Suppressor macrophage treated with lipopolysaccharide for 4 hours (primary cell): Measurements from ENCODE around the gene LRRC41.
"Not testable (repeated sequence)": the region's sequence is repeated elsewhere in the genome, so short reads cannot be mapped to it uniquely, and the experiment has no call there.

Experiments used
- DNase-seq: peaks from one replicate; pipeline ENCODE4 v3.0.0-alpha.2; 2020

LRRC41 gene

DNA sequence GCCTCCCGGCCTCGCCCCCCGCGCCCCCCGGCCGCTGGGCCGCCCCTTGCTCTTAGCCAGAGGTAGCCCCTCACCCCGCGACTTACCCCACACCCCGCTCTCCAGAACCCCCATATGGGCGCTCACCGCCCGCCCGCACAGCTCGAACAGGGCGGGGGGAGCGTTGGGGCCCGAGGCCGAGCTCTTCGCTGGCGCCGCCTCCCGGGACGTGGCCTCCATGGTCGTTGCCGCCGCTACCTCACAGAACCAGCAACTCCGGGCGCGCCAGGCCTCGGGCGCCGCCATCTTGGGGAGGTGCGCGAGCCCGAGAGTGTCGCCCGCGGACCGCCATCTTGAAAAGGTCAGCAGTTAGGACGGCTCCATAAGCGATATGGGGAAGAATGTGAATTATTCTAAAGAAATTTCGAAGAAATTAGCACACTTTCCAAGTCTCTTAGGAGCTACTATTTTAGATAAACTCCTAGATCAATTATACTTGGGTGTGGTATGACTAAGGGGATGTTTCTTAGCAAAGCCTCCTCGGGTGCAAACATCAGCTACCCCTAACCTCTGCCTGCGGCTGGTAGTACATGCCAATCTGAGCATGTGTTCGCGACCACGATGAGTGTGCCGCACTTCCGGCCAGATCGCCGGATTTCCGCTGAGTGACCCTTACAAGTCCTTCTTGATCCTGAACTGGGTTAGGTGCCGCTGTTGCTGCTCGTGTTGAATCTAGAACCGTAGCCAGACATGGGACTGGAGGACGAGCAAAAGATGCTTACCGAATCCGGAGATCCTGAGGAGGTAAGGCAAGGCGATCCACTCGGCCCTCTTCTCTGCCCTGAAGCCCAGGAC, at the start of gene LRRC41, which contains the start of gene UQCRH:
Gene LRRC41, minus strand, starts transcription at position 579 of the 834 bp plus-strand sequence. Its CDS starts 294 bp downstream, at position 285.
Gene UQCRH, plus strand, starts transcription at position 661 of the 834 bp plus-strand sequence. Its CDS starts 69 bp downstream, at position 730.
- DNase-seq: peak; percentile 97

- no peak for DNase-seq
Measured at GRCh38 chr1:46352363-46352762, 48.9 kb upstream of the LRRC41 start.

DNA sequence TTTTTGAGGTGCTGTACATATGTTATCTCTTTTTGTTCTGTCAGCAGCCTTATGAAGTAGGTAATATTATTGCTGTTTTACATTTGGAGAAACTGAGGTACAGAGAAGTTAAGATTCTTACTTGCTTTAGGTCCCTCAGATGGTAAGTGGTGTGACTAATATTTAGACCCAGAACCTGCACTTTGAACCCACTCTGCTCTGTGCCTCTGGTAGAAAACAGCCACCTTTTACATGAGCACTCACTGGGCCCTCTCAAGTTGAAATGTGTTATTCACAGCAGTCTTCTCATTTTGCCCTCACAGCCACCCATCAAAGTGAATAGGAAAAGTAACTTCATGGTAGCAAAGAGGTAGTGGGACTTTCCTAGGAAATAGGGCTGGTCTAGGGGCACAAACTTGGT, 41.9 kb upstream of the LRRC41 start:
- DNase-seq: peak; percentile 21

DNA sequence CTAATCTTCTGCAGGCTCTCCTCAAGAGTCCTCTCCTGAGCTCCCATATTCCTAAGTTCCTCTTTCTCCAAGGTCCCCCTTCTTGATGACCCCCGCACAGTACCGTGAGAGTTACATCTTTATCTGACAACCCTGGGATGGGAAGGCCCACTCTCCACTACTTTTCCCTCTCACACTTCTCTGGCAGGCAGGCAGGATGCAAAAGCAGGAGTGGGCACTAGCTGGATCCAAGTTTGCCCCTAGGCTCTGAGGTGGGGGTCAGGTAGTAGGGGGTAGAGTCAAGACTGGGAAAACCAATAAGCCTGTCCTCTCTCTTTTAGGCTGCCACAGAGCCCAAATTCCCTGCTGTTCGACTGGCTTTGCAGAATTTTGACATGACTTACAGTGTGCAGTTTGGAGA, 41.1 kb upstream of the LRRC41 start:
- no peak for DNase-seq

DNA sequence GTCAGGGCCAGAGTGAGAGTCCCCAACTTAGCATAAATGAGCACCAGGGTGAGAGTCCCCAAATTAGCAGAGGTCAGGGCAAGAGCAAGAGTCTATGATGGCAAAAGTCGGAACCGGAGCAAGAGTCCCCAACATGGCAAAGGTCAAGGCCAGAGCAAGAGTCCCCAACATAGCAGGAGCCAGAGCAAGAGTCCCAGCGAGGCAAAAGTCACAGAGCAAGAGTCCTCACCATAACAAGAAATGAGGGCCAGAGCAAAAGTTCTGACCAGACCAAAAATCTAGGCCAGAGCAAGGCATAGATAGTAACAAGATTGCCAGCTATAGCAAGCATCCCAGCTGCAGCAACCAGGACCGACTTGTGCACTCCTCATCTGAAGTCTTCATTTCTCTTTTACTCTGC, 40.3 kb upstream of the LRRC41 start:
- no peak for DNase-seq

GRCh38 chr1:46343351-46343695, 39.9 kb upstream of the LRRC41 start:
- no peak for DNase-seq

DNA sequence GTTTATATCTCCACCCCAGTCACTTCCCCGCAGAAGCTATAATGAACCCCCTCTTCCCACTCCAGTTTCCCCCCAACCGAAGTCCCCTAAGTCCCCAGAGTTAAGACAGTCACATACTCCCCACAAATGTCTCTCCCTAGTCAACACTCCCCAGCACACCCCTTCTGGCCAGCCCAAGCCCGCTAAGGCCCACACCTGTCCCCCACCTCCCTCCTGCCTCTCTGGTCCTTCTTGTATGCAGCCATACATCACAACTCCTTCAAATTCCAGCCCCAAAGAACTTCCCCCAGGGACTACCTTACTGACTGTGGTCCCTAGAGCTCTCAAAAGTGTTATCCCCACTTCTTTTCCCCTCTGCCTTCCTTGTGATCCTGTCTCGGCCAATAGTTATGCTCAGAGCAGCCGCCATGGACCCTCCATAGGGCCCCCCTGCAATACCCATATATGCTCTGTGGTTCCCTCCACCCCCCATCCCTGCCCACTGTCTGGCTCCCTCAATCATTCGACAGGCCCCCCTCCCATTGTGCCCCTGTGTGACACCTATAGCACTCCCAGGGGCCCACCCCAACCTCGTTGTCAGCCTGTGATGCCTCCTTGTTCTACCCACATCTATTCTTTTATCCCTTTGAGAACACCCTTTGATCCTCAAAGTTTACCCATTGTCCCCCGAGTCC, 39.4 kb upstream of the LRRC41 start:
- DNase-seq: no peak

GRCh38 chr1:46342084-46342656, 38.8 kb upstream of the LRRC41 start:
- DNase-seq: no peak

- no peak for DNase-seq
Measured at GRCh38 chr1:46341222-46342083, 38.0 kb upstream of the LRRC41 start.

- DNase-seq: peak; percentile 95
Measured at GRCh38 chr1:46340404-46341221, 37.2 kb upstream of the LRRC41 start, which contains the start of gene NSUN4. Gene NSUN4 (plus strand): TSS chr1:46340807. CDS start chr1:46340827, 20 bp downstream.

GRCh38 chr1:46337409-46337808, 34.0 kb upstream of the LRRC41 start:
- DNase-seq: not testable (repeated sequence)

GRCh38 chr1:46335081-46335480, 31.7 kb upstream of the LRRC41 start:
- DNase-seq: no peak

- no peak for DNase-seq
Measured at GRCh38 chr1:46334030-46334384, 30.6 kb upstream of the LRRC41 start.

- DNase-seq: peak; percentile 75
Measured at GRCh38 chr1:46333300-46334029, 30.0 kb upstream of the LRRC41 start.

DNA sequence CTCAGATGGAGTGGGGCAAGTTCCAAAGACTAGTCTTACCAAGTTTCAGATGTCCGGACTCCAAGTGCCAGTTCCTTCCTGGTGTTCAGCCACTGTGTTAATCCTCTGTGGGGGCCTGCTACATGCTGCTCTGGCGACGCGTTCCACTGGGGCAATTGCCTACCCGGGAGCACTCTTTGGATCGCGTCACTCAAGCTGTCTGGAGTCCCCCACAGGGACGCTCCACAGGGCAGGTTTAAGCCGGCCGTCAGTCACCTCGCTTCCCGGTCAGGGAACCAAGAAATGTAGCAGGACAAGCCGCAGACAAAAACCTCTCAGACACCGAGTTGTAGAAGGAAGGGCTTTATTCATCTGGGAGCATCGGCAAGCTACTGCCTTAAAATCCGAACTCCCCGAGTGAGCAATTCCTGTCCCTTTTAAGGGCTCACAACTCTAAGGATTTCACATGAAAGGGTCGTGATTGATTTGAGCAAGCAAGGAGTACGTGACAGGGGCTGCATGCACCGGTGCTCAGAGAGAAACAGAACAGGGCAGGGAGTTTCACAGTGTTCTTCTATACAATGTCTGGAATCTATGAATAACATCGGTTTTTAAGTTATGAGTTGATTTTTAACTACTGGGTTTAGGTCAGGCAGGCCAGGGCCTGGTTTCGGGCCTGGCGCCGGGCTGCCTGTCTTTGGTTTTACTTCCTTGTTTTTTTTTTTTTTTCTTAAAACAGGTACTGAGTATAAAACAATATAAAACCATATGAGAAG, 28.5 kb upstream of the LRRC41 start:
- not testable (repeated sequence) for DNase-seq

DNA sequence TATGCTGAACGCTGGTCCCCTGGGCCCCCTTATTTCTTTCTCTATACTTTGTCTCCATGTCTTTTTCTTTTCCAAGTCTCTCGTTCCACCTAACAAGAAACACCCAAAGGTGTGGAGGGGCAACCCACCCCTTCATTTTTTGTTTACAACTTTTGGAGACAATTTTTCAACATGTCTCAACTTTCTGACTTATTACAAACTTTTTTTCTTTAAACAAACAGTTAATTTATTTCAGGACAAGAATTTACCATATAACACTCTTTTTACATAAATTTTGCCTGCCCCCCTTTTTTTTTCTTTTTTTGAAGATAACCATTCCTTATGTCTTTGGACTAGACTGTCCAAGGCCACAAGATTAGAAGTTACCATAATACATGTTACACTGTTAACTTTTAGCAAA, 27.0 kb upstream of the LRRC41 start:
- DNase-seq: not testable (repeated sequence)

- not testable (repeated sequence) for DNase-seq
Measured at GRCh38 chr1:46329807-46330206, 26.4 kb upstream of the LRRC41 start.

DNA sequence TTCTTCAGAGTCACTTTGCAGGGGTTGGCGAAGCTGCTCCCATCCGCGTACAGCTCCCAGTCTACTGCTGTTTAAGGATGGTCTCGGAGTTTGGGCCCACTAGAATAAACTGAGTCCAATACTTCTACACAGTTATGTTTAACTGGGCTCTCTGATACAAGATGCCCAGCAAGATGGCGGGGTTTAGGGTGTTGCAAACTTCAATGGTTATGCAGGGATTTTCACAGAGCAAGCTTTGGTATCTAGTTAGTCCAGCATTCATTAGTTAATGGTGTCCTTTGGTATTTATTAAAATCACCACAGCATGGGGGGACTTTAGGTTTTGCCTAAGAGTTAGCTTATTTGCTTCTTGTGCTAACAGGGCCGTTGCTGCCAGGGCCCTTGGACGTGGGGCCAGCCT, 24.8 kb upstream of the LRRC41 start:
- not testable (repeated sequence) for DNase-seq

- not testable (repeated sequence) for DNase-seq
Measured at GRCh38 chr1:46325285-46326076, 22.1 kb upstream of the LRRC41 start.
